Measurements from ENCODE around the gene TBPL2.
"Not testable (repeated sequence)": the region's sequence is repeated elsewhere in the genome, so short reads cannot be mapped to it uniquely, and the experiment has no call there.

The TBPL2 gene

DNA sequence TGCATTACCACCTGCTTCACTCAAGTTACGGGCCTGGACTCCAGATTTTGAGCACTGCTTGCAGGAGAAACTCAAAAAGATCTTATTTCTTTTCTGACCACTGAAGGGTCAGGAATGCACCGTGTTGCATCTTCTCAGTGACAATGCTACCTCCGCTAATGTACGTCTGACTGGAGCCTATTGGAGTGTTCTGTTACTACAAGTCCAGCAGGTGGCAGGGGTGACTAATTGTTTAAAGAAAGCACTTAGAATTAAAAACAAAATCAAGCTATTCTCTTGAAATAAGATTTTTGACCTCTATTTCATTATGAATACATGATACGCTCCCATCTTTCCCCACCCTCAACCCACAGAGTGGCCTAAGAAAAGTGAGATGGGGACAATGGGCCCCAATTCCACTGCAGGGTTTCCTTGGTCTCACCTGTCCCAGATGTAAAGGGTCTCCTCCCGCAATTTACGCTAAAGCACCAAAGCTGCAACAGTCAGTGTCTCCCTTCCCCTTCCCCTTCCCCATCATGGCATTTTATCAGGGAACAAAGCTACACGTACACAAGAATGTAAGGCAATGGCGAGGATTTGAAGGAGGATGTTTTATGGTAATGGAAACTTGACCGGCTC lies 2.2 kb downstream of the TBPL2 start:
- no peak for DNase-seq

DNA sequence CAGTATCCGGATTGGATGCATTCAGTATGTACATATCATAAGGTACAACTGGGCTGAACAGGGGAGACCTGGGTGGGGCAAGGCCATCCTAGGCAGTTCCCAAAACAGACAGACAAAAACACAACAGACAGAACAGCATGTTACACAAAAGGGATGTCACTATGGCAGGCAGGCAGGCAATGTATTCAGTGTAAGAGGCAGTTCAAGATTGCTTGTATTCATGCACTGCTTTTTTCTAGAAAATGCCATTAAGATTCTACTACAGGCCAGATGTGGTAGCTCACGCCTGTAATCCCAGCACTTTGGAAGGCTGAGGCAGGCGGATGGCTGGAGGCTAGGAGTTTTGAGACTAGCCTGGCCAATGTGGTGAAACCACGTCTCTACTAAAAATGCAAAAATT lies 3.5 kb downstream of the TBPL2 start:
- DNase-seq: no peak

DNA sequence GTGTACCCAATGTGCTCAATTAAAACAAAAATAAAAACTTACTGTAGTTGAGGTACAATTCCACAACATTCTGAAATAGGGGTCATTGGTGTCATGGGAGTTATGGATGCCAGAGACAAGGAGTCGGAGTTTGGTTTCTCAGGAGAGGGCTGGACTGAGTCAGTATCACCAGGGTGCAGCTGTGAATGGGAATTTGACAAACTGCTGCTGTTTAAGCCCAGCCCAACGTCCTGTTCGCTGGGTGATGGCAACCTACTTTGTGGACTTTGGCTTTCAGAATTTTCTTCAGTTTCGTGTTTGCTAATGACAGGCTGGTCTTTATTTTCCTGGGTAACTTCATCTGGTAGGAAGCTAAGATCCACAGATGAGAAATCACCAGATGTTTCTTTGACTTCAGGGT lies 3.9 kb downstream of the TBPL2 start:
- no peak for DNase-seq

DNA sequence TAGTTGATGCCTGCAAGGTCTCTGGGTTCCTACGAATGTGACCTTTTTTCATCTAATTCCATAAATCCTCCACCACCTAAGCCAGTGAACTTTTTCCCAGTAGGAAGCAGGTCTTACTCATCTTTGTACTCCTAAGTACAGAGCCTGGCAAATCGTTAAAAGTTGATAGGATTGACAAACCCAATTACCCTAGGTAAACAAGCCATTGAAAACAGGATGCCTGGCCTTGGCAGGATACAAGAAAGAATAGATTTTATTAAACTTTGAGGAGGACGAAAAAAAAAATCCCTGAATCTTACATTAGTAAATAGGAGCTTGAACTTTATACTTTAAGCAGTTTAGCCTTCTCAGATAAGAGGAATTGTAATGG lies 5.6 kb downstream of the TBPL2 start:
- no peak for DNase-seq

DNA sequence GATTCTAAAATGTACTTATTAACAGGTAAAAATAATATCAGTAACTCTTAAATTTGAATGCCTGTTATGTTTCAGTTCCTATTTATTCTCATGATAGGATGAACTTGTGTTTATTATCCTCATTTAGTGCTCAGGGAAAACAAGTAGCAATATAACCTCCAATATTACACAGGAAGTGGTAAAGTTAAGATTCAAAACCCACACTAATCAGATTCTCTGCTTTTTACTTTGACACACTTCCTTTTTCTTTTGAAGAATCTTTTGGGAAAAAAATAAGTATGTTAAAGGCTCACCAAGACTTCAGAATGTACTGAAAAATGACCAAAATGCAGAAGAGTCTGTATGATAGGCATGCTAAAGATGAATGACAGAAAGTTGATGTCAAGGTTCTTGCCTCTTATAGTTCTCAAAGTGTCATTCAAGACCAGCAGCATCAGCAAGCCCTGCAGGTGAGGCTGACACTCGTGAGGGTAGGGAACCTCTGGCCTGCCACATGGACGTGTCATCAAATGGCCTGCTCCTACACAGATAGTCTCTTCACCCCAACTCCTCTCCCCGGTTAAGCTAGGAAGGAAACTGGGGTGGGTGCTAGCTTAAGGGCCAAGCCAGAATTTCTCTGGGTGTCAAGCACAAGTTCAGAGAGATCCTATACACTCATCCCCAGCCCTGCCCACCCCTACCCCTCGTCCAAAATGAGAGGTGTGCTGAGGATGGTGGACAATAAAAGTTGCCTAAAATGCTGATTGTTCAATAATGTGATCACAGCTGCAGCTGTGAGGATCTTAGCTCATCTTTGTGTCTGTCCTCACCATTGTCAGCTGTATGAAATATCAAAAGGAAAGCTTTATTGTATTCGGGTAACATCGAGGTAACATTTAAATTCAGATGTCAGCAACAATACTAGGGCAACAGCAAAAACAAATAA lies 6.3 kb downstream of the TBPL2 start:
- DNase-seq: no peak

DNA sequence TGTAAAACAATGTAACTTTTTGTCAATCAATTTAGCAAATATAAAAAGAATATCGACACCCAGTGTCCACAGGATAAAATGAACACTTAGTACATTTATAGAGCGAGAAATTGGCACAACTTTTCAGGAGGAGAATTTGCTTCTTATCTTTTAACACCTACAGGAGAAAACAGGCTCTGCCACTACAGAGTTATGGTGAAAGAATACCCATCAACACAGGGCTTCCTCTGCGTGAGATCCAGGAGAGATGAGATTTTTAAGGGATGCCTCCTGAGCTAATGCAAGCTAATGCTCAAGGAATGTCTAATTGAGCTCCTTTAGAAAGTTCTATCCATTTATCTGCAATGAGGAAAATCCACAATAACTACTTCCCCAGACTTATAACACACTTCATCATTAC lies 7.8 kb downstream of the TBPL2 start:
- no peak for DNase-seq

DNA sequence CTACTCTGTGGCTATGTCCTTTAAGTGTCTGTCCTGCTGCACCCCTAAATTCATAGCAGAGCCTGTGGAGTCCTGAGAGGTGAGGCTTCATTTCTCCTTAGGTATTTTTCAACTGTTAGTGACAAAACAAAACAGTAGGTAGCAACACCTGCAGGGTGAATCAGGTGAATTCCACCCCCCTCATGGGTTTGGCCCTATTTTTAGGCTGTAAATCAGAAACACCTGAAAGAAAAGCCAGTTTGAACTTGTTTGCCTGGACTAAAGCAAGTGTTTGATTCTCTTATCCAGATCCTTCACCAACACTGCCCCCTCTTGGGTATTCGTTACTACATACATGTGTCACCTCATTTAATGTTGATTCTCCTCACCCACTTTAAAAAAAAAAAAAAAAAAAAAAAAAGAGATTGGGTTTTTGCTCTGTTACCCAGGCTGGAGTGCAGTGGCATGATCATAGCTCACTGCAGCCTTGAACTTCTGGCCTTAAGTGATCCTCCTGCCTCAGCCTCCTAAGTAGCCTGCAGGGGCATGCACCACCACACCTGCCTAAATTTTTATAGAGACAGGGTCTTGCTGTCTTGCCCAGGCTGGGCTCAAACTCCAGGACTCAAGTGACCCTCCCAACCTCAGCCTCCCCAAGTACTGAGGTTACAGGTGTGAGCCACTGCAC lies 10.3 kb downstream of the TBPL2 start:
- DNase-seq: peak; percentile 40

DNA sequence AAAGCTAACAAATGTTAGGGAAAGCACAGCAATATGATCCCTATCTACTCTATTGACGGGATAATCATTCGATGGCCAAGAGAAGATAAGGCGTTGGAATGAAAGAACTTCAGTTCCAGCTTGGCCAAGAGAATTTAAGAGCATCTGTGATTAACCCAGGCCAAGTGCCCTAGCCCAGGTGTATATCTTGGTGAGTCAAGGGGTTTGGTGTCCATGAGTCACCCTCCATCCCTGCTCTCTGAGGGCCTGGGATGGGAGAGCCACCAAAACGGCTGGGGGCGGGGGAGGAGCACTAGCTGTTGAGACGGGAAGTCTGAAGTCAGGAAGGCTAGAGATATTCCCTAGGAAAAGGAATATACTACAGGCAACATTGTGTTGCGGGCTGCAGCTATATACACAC lies 13.0 kb downstream of the TBPL2 start:
- no peak for DNase-seq

DNA sequence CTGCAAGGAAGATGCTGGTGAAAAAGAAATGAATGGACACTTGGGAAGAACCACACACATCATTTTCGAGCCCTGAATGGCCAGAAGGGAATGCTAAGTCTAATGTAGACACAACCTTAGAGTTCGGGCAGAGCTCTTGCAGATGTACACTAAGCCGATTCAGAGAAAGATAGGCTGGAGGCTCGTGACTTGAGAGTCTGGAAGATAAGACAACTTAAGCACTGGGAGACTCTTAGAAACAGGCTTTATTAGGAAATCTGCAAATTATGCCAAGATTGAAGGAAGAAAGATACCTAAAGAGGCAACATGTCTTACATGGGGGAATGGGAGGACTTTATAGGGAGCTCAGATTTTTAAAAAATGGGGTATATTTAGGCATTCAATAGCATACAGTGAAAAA lies 13.5 kb downstream of the TBPL2 start:
- no peak for DNase-seq

DNA sequence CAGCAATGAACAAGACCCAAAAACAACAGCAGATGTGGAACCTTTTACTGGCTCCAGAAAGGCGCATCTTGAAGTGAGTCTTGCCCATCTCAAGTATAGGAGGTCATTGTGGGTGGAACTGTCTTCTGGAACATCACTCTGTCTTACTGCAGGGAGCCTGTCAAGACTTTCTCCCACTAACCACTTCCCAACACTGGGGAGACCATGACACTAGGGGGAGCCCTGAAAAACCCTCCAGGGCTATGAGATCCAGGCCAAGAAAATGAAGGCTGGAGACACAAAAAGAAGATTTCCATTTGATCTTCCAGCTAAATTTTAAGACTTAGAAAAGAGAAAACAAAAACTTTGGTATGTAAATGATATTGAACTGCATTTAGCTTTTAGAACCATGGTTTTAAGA lies 15.3 kb downstream of the TBPL2 start:
- DNase-seq: no peak

DNA sequence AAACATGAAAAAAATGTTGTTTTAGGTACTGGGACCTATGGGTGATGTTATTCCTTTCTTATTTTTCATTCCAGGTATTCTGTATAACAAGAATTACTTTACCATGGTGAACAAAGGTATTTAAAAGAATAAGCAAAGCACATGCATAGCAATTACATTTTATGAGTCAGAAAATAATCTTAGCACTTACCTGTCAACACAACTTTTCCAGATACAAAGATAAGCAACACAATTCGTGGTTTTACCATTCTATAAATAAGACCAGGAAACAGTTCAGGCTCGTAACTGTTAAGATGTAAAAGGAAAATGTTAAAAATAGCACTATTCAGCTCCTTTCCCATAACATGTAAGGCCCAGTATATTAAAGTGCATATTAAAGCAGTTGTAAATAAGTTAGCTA lies 16.4 kb downstream of the TBPL2 start:
- DNase-seq: no peak

DNA sequence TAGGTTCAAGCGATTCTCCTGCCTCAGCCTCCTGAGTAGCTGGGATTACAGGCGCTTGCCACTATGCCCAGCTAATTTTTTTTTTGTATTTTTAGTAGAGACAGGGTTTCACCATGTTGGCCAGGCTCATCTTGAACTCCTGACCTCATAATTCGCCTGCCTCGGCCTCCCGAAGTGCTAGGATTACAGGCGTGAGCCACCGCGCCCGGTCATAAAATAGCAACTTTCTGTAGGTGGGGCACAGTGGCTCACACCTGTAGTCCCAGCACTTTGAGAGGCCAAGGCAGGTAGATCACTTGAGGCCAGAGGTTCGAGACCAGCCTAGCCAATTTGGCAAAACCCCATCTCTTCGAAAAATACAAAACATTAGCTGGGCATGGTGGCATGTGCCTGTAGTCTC lies 18.1 kb downstream of the TBPL2 start:
- DNase-seq: not testable (repeated sequence)

DNA sequence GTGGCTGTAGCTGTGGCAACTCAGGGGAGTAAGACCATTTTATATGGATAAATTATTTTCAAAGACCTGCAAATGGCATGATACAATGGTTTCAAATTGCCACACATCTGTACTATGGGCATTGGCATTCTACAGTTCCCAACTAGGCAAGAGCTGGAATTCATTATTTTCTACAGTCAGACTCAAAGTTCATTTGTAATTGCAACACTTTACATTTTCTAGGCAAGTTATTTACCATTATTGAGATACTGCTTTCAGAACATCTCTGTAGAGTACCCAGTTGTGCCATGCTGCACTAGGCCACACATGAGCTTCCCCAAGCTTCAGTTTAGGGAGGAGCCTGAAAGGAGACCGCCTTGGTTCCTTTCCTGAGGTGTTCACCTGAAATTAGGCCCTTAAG lies 20.8 kb downstream of the TBPL2 start:
- DNase-seq: no peak

DNA sequence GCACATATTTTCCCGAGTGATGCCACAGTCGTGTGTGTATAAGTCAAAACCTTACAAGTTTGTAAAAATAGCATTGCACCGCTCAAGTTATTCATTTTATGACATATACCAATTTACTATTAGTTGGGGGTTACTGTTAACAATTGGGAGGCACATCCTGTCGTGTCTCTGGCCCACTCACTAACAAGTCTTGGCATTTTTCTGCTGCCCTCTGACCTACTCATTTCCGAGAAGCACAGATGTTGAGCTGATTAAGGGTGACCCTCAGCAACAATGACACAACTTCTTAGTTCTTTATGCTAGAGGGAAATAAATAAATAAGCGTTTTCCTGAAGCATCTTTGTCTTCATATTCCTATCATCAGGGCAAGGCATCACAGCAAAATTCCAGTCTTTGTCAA lies 22.0 kb downstream of the TBPL2 start:
- no peak for DNase-seq

DNA sequence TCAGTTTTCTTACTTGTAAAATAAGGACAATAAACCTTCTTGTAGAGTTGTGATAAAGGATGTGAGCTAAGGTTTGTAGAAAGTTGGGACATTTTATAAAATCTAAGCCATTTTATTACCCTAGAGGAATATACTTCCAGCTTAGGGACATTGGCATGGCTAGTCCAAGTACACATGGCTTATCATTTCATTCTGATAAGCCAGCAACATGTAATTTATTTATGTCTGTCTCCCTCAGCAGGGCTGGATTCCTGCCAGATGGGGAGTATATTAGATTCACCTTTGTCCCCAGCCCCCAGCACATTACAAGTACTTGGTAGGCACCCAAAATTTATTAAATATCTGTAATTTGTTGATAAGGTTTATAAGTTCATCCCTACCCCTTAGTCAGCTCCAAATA lies 22.5 kb downstream of the TBPL2 start:
- DNase-seq: no peak

DNA sequence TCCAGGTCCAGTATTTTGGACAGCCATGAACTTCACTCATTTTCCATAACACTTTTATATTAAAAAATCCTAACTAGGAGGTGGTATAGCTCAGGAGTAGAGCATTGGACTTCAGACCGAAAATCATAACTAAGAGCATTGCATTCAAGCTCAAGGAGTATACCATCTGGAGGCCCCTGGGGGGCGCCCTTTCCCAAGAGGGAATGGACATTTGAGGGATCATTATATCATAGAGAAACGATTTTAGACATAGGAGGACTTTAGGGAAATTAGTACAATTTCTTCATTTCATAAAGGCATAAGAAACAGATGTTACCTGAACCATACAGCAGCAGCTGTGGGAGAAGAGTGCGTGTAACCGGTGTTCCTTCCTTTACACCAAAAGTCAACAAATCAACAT lies 23.6 kb downstream of the TBPL2 start:
- no peak for DNase-seq

DNA sequence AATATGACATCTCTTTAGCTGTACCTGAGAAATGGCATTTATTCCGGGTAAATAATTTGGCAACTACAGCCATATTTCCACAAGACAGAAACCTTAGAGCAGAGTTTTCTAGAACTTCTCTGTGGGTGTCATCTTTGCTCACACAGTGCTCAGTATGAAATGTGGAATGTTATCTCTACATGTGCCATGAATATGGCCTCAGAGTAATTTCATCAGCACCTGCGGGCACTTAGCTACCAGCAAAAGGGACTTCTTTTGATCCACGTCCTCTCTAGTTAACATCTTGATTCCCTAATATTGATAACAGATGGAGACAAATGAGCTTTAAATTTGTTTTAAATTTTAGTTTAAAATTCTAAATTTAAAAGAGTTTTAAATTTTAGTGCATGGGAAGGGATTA lies 25.9 kb downstream of the TBPL2 start:
- no peak for DNase-seq

DNA sequence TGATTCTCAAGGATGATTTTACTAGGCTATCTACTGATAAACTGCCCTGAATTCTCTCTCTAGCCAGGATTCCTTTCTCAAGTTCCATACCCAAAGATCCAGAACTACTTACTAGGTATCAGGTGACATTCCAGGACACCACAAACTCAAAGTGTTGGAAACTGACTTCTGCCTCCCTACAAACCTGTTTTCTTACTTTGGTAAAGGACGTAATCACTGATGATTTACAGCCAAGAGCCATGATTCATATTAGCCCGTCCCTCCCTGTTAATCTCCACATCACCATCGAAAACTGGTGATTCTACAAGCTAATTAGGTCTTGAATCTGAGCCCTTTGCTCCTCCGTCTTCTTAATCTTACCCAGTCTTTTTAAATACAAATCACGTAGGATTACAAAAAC lies 27.7 kb downstream of the TBPL2 start:
- DNase-seq: no peak

DNA sequence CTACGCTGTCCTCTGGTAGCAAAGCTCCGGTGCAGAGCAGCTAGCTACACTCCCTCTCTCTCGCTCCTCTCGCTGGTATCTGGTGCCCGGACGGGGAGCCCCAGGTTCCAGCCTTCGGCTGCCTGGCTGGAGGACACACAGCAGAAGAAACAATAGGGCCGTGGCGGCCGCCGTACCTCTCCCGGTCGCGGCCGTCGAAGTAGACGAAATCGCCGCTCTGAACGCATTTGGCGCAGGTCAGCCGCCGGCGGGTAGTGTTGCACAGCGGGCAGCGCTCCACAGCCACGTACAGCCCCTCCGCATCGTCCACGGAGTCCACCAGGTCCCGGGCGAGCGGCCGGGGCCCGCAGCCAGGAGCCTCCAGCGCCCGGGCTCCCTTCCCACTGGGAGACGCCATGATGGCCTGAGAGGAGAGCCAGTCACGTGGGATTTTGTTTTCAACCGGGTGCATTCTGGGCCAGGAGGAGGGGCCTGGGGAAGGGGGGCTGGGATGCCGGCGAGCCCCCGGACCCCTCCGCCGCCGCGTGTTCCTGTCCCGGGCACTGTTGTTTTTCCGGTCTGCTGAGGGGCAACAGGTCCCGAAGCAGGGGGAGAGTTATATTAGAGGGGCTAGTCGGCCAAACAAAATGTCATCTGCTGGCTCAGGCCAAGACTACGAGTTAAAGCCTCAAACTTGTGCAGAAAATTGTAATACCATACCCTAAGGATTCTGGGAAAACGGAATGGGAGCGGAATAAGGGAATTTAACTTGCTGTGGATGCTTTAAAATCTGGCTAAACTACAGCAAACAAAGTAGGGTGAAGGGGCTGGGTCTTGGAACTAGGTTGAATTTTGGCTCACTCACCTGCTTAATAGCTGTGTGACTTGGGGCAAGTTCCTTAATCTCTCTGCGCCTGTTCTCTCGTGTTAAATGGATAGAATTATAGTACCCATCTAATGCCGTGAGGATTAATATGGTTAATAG lies 28.7 kb downstream of the TBPL2 start, which contains the start of gene ATG14:
Gene ATG14, minus strand, starts transcription at position 405 of the 964 bp plus-strand sequence. Its CDS starts 8 bp downstream, at position 397.
- peak; percentile 74 for DNase-seq

DNA sequence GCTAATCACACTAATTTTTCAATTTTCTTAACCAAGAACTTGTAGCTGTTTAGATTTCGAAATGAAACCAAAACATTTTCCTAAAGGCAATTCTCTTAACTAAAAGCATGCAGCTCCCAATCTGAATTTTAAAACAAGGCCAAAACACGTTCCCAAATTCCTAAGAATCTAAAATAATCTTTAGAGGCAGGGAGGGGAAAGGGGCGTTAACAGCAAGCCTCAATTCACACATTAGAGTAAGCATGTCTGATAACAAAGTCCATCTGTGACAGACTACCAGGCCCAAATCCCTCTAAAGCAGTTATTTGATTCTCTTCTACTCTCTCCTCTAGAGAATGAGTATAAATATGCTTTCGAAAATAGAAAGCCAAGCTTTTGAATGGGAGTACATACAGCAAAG lies 29.5 kb downstream of the TBPL2 start:
- DNase-seq: no peak

DNA sequence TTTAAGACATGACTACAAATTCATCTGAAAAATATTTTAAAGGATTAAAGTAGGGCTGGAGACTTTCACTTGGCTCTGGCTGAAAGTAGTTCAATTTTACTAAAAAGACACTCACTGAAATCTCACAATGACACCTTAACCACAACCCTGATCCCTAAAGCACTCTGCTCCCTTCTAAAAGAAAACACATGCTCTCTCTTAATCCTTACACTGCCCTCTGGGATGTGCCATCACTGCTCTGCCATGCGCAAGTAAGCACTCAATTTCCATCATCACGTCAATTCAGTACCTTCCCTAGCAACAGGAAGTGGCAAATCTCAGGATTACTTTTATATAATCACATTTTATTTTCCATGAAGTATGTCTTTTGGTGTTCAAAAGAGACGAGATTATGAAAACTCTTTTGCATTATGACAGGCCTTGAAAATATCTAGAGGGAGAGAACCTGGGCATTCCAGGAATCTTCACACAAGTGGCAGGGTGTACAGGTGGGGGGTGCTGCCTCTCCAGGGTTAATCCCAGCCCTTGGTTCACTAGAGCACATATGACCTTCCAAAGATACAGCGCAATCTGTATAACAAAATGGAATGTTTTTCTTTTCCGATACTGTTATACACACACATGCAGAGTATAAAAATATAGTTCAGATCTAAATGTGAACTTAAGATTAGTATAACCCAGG lies 36.1 kb downstream of the TBPL2 start:
- no peak for DNase-seq

DNA sequence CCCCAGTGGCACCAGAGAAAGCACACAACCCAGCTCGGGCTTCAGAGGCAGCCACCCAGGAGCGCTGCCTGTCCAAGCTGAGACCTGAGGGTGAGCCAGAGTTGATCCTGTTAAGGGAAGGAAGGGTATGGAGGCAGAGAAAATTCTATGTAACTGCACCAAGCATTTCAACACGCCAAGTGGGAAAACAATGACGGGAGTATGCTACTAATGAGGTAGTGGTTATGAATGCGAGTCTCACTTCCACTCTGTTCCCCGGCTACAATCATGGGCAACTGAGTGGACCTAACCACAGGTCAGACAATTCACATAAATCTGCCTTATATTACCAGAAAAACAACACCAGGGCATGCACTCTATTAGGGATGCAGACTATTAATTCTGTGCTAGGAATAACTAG lies 38.7 kb downstream of the TBPL2 start:
- no peak for DNase-seq
